Calu3 (cell line): ENCODE results near the gene KCND2. TPM values are rescaled to one million over a fixed set of nuclear protein-coding genes. Genes with fewer than 3 reads are reported as not detected.

Experiments
- BruUV-seq: library from RNA; stranded (reverse); fragments of 400-500 nt; replicated peaks from 2 replicates; lab custom pipeline; 2021; lab: Mats Ljungman, UMichigan
- CTCF ChIA-PET: fragments of 300-600 bp; sonication (Branson Sonifier 250); formaldehyde crosslinking; loops from one replicate; lab custom pipeline; 2022; ENCODE audit warnings: antibody characterized with exemption; lab: Charles Lee
- DNase-seq: peaks from one replicate; pipeline ENCODE4 v3.0.0; 2022
- H3K27ac Mint-ChIP-seq: one replicate; pipeline ENCODE4 v1.8.0; 2022; ENCODE audit warnings: mixed read lengths; ENCODE audit not compliant: unreplicated experiment
- H3K27me3 Mint-ChIP-seq: one replicate; pipeline ENCODE4 v1.8.0; 2022; ENCODE audit warnings: mixed read lengths; ENCODE audit not compliant: unreplicated experiment
- H3K36me3 Mint-ChIP-seq: one replicate; pipeline ENCODE4 v1.8.0; 2022; ENCODE audit warnings: mild to moderate bottlenecking, moderate library complexity, mixed read lengths; ENCODE audit not compliant: insufficient read depth, unreplicated experiment
- H3K4me1 Mint-ChIP-seq: one replicate; pipeline ENCODE4 v1.8.0; 2022; ENCODE audit warnings: mild to moderate bottlenecking, low read depth, mixed read lengths; ENCODE audit not compliant: unreplicated experiment
- H3K4me3 Mint-ChIP-seq: one replicate; pipeline ENCODE4 v1.8.0; 2022; ENCODE audit warnings: mild to moderate bottlenecking, low read depth, moderate library complexity, mixed read lengths; ENCODE audit not compliant: unreplicated experiment
- H3K9me3 Mint-ChIP-seq: one replicate; pipeline ENCODE4 v1.8.0; 2022; ENCODE audit warnings: low read depth, mixed read lengths; ENCODE audit not compliant: unreplicated experiment
- CTCF ChIP-seq: fragments of 200-600 bp; IDR thresholded peaks from one replicate; pipeline ENCODE4 v1.8.0; 2022; ENCODE audit warnings: antibody characterized with exemption; ENCODE audit not compliant: unreplicated experiment
- intact Hi-C: fragments of 100-400 bp; cut with micrococcal nuclease; formaldehyde crosslinking; loops from one replicate; pipeline ENCODE4 v1.10.0; 2022; ENCODE audit not compliant: unreplicated experiment
- total RNA-seq: library from RNA; stranded (reverse); gene quantifications from 2 replicates; pipeline ENCODE4 v1.2.3, GENCODE V29; 2022

KCND2 gene
- total RNA-seq, 1 experiment from 2014 or later, result 1.2 TPM

- no peak for TF ChIP-seq CTCF
- BruUV-seq, result no TSS peak
- DNase-seq, result no peak
- intact Hi-C loops, result no loop called here
- Mint-ChIP-seq H3K27ac (no peak overlapping the region), H3K4me3 (no peak overlapping the region), H3K4me1 (no peaks in the 10 kb centered on the region), H3K36me3 (no peaks in the 10 kb centered on the region), H3K9me3 (no peaks in the 10 kb centered on the region), H3K27me3 (no peaks in the 10 kb centered on the region)
- CTCF ChIA-PET, result no interaction called here
Measured at GRCh38 chr7:120332433-120332832, 59.5 kb downstream of the KCND2 start.

DNA sequence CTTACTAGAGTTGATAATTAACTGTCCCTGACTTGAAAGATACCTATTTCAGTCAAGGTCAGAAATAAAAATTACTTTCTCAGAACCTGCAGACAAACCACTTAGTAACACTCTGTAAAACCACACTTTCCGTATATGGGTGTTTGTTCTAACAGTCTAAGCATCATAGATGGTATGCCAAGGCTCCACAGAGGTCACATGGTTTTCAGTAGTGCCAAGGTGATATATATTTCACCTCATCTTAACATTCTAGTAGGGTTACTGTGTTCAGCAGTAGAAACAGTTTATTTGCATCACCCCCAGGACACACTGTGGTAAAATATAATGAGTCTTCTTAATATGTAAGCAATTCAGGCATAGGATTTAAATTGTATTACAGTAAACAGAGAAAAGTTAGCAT, 61.5 kb downstream of the KCND2 start:
- no peak overlapping the region for H3K4me3 Mint-ChIP-seq
- no TSS peak for BruUV-seq

GRCh38 chr7:120337308-120337907, 64.4 kb downstream of the KCND2 start:
- no peaks in the 10 kb centered on the region for H3K9me3 Mint-ChIP-seq
- BruUV-seq, result no TSS peak
- CTCF ChIA-PET, result interaction anchor here (1.2 kb wide), 1 partner anchor 39 kb away, joined by 3 read pairs; no protein-coding TSS in a partner anchor

More for the DNA sequence above, 61.5 kb downstream of the KCND2 start:
- no peaks in the 10 kb centered on the region for H3K36me3 Mint-ChIP-seq
- H3K9me3 Mint-ChIP-seq, result no peaks in the 10 kb centered on the region
- no peak for DNase-seq
- no peaks in the 10 kb centered on the region for H3K27me3 Mint-ChIP-seq
- CTCF ChIA-PET, result no interaction called here
- no peak for TF ChIP-seq CTCF
- no peak overlapping the region for H3K27ac Mint-ChIP-seq
- H3K4me1 Mint-ChIP-seq, result no peaks in the 10 kb centered on the region
- intact Hi-C loops, result no loop called here

GRCh38 chr7:120344276-120344675, 71.3 kb downstream of the KCND2 start:
- DNase-seq, result no peak
- Mint-ChIP-seq H3K9me3 (peaks cover 2% of the 10 kb centered on the region), H3K4me3 (no peak overlapping the region), H3K4me1 (no peaks in the 10 kb centered on the region), H3K27me3 (no peaks in the 10 kb centered on the region), H3K36me3 (no peaks in the 10 kb centered on the region), H3K27ac (no peak overlapping the region)
- intact Hi-C loops, result no loop called here
- CTCF ChIA-PET, result no interaction called here
- no peak for TF ChIP-seq CTCF
- BruUV-seq, result no TSS peak

More at GRCh38 chr7:120337308-120337907, 64.4 kb downstream of the KCND2 start:
- Mint-ChIP-seq H3K27me3 (no peaks in the 10 kb centered on the region), H3K36me3 (no peaks in the 10 kb centered on the region), H3K4me3 (no peak overlapping the region), H3K4me1 (no peaks in the 10 kb centered on the region), H3K27ac (no peak overlapping the region)
- peak; percentile 18 for DNase-seq
- intact Hi-C loops, result loop anchor here (5.0 kb wide), 1 partner anchor 205 kb away; no protein-coding TSS in a partner anchor
- peak; percentile 37 for TF ChIP-seq CTCF
